Fibroblast of skin of left quadriceps (primary cell): Measurements from ENCODE around the gene AGAP1.
"Not testable (repeated sequence)": the region's sequence is repeated elsewhere in the genome, so short reads cannot be mapped to it uniquely, and the experiment has no call there.

Source experiments
- DNase-seq, 2 experiments: peaks; one replicate each; pipeline ENCODE4 v3.0.0-alpha.2; 2013; ENCODE audit warnings: low read depth in 2 of 2

AGAP1 gene

DNA sequence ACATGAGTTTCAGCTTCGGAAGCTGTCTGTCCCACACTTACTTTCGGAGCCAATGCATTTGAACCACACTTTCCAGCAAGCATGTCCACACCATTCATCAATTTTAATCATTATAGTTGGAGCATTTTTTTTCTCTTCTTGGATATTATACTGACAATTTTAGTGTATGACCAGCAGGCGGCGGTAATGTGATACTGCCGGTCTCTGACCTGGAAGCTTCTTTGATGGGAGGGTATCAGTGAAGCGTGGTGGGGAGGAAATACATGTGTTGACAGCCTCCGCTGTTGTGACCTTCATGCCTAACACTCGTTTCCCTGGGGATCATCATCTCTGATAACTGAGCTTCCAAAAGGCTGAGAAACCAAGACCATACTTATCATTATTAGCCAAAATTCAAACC lies 442.6 kb downstream of the AGAP1 start:
- no peak for DNase-seq

- no peak for DNase-seq
These were observed 443.2 kb downstream of the AGAP1 start for GRCh38 chr2:235937087-235937486.

GRCh38 chr2:235937526-235937925 lies 443.7 kb downstream of the AGAP1 start:
- DNase-seq = no peak

GRCh38 chr2:235937936-235938335 lies 444.1 kb downstream of the AGAP1 start:
- DNase-seq = no peak

DNA sequence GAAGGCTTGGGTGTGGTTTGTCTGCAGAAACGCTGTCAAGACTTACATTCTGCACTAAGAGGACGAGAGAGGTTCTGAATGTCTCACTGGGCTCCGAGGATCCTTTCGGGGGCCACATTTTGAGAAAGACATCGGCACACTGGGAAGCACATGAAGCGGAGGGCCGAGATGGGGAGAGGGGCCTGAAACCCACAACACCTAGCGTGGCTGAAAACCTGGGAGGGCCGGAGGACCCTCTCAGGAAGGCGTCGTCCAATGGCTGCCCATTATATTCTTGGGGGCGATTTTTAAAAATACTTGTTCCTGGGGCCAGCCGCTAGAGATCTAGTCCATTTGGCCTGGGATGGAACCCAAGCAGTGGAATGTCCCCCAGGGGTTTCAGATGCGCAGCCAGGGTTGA lies 444.8 kb downstream of the AGAP1 start:
- DNase-seq = no peak

GRCh38 chr2:235939471-235939870 lies 445.6 kb downstream of the AGAP1 start:
- DNase-seq = no peak

- peak; percentile 22 to 37 for DNase-seq
These were observed 446.5 kb downstream of the AGAP1 start for GRCh38 chr2:235940330-235940729.

GRCh38 chr2:235944591-235944990 lies 450.7 kb downstream of the AGAP1 start:
- DNase-seq = no peak

DNA sequence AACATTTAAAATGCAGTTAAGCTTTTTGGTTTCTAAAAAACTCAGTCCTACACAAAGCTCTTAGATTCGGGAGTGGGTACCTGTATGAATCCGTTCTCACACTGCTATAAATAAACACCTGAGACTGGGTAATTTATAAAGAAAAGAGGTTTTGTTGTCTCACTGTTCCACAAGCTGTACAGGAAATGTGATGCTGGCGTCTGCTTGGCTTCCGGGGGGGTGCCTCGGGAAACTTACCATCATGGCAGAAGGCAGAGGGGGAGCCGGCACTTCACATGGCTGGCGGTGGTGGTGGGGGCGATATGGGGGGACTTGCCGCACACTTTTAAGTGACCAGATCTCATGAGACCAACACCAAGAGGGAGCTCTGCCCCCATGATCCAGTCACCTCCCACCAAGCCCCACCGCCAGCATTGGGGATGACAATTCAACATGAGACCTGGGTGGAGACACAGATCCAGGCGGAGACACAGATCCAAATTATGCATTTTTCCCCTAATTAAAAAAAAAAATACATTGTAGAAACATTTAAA lies 451.8 kb downstream of the AGAP1 start:
- DNase-seq = no peak

DNA sequence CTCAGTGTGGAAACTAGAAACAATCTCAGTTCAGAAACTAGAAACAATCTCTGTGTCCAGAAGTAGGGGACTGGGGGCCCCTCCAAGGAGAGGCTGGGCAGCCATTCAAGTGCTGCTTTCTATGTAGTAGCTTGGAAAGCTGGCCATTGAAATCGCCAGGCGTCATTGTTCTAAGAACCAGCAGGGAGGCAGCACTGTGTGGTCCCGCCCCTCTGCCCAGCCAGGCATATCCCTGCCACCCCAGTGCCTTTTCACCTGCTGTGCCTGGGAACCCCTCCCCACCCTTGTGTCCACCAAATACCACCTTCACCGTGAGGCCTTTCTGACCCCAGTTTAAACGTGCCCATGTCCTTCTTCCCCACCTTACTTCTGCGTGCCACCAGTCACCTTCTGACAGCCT lies 452.7 kb downstream of the AGAP1 start:
- DNase-seq = no peak

GRCh38 chr2:235947055-235947454 lies 453.2 kb downstream of the AGAP1 start:
- DNase-seq = not testable (repeated sequence)

GRCh38 chr2:235949567-235950472 lies 456.0 kb downstream of the AGAP1 start:
- no peak for DNase-seq

- no peak for DNase-seq
These were observed 456.6 kb downstream of the AGAP1 start for GRCh38 chr2:235950473-235950809.

- no peak for DNase-seq
These were observed 457.6 kb downstream of the AGAP1 start for GRCh38 chr2:235951493-235951892.

DNA sequence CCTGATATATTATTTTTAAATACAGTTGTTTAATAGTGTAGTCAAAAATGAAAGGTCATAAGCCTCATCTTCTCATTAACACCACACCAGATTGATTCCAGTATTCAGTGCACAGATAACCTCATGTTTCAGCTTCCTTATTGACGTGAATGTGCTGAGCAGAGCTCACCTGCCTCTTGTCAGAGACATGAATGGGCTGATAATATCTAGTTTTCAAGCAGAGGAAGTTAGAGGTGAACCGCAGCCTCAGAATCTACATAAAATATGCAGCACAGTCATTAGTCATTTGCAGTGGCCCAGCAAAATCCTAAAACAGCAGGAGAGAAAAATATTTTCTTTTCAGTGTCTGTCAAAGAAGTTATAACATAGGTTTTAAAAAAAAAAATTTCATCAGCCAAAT lies 458.1 kb downstream of the AGAP1 start:
- no peak for DNase-seq

DNA sequence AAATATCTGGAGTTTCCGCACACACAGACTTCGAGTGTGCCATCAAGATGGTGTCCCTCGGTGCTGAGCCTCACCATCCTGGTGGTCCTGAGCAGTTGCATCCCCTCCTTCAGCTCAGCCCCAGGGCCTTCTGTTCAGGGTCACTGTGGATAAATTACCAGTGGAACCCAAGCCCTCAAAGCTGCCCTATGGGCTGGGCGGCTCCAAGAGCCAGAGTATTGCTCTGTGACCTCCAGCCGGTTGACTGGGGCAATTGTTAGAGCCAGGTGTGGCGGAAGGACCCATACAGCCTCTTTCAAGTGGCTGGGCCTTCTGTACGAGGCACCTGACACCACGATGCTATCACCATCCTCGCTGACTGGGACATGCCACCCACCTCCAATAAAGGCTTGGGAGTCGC lies 458.9 kb downstream of the AGAP1 start:
- no peak for DNase-seq

- no peak for DNase-seq
These were observed 460.4 kb downstream of the AGAP1 start for GRCh38 chr2:235954281-235954680.

DNA sequence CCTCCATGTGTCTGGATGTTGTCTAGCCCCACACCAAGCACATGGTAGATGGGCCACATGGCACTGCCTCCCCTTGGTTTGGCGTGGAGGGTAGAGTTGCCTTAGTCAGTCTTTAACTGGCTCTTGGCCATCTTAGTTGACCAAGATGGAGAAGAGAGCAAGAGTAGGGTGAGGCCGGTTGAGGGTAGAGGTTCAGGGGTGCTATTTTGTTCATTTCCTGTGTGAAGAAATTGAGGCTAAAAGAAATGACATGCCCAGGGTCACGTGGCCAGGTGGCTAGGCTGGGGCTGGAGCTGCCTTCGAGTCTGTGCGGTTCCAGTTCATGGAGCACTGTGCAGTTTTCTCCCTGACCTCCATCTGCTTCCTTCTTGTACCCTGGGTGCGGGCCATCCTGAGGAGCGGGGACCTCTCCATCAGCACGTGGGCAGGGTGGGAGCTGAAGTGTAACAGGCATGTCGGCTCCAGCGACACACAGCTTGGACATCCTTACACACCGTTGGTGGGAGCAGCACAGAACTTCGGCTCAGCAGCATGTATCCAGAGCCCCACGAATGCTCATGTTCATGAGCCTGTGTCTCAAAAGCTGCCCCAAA lies 461.1 kb downstream of the AGAP1 start:
- no peak for DNase-seq

DNA sequence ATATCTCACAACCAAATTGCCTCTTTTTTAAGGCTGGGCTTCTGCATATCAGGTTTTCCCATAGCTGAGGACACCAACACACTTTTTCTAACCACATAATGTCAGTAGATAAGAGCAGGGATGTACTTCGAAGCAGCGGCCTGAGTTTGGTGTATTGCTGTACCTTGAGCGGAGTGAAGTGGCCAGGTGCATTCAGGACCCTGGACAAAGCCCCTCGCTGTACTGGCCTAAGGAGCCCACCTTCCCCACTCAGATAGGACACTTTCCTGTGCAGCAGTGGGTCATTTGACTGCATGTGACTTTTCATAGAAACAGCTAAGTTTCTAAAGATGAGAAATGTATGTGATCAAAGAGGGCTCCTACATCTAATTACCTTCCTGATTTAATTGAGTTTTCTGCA lies 461.8 kb downstream of the AGAP1 start:
- no peak for DNase-seq

DNA sequence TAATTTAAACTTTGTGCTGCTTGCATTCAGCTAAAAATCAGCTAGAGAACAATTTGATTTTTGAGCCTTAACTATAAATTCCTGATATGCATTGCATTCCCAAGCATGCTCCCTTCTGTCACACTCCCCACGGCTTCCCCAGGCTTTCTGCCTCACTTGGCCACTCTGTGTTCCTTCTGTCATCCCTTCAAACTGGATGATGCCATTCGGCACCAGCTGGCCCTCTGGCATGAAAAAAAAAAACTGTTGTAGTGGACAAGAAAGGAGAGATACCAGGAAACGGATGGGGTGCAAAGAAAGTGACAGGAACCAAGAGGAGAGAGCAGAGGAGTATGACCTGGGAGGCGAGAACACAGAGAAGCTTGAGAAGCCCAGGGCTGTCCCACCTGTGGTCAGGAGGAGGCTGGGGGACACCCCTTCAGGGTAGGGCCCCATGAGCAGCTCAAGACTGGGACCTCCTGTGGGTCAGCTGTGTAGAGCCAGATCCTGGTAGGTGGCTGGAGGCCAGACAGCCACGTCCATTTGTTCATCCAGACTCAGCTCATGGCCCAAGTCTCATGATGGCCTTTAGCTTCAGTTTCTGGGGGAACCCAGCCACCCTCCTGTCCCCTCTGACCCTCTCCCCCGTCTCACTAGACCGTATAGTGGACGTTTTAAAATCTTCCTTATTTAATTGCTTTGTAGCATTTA lies 462.6 kb downstream of the AGAP1 start:
- no peak for DNase-seq

GRCh38 chr2:235957251-235957650 lies 463.4 kb downstream of the AGAP1 start:
- DNase-seq = no peak

DNA sequence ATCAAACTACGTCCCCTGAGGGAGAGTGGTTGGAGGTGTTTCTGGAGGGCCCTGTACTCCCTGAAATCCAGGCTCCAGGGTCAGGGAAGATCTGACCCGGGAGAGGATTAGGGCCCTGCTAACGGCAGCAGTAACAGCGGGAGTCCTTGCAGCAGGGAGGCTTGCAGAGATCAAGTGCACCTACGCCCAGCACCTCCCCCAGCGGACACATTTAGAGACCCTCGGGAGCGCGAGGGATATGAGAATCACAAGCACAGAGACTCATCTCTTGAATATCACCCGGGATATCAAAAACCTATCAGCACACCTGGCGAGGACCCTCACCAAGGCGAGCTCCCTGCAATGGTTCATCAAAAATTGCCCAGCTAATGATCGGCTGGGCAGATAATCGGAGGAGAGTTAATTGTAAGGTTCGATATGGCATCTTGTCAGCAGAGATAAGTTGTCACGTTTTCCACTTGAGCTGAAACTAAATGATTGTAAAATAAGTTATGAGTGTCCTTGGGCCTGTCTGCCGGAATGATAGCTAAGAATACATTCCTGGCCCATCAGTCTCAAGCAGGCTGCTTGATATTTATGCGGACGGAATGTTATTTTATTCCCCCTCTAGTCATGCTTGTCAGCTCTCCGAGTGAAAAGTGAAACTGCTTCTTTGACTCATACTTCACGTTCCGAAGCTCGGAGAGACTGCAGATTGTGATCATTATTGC lies 464.5 kb downstream of the AGAP1 start:
- no peak for DNase-seq
